ENCODE results near the gene INTS1.

DNA sequence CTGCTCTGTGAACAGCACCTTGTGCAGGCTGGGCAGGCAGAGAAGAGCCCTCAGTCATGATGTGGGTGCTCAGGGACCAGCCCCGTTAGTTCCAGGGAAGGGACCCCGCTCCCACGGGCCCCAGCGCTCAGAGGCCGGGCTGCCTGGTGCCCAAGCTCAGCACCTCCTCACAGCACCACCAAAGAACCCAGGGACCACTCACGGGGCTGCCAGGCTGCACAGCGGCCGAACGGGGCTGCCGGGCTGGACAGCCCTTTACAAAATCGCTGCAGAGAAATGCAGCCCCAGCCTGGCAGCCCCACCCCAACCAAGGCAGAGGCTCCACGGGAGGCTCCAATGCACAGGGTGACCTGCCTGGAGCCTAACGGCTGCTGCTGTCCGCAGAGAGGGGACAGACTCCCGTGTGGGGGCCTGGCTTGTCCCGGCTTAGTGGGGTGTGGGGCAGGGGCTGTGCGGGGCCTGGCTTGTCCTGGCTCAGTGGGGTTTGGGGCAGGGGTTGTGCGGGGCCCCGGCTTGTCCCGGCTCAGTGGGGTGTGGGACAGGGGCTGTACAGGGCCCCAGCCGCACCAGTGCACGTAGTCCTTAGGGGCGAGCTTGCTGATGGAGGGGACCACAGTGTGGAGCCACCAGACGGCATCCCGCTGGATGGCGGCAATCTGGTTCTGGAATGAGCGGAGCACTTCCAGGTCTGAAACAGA is 9.2 kb downstream of the INTS1 start:
- TF ChIP-seq, protein P1, sequence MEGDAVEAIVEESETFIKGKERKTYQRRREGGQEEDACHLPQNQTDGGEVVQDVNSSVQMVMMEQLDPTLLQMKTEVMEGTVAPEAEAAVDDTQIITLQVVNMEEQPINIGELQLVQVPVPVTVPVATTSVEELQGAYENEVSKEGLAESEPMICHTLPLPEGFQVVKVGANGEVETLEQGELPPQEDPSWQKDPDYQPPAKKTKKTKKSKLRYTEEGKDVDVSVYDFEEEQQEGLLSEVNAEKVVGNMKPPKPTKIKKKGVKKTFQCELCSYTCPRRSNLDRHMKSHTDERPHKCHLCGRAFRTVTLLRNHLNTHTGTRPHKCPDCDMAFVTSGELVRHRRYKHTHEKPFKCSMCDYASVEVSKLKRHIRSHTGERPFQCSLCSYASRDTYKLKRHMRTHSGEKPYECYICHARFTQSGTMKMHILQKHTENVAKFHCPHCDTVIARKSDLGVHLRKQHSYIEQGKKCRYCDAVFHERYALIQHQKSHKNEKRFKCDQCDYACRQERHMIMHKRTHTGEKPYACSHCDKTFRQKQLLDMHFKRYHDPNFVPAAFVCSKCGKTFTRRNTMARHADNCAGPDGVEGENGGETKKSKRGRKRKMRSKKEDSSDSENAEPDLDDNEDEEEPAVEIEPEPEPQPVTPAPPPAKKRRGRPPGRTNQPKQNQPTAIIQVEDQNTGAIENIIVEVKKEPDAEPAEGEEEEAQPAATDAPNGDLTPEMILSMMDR (IDR thresholded peaks at IDR 0.05; ENCODE audit: low read length) = no peak
- TF ChIP-seq EZH2 (IDR thresholded peaks at IDR 0.05; ENCODE audit: borderline replicate concordance, low read length) = no peak

Data from OCI-LY1 (cell line).